ENCODE data around the gene TMEM184B. TPM values are rescaled to one million over a fixed set of nuclear protein-coding genes. Genes with fewer than 3 reads are reported as not detected.

The TMEM184B gene
- total RNA-seq, 1 donor from 2014 or later = 88.0 TPM

DNA sequence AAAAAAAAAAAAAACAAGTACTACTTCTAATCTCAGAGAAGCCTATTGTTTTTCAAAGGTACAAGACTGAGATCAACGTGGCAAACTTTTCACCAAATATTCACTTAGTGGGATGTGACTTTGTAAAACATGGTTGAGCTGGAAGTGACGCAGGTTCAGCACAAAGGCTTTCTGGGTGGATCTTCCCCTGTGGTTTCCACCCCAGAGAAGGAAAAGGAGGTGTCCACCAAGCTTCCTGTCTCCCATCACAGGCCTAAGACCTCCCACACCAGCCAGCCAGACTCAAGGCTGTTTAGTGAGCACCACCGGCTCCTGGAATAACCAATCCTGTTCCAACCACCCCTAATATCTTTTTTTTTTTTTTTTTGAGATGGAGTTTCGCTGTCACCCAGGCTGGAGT is 5.7 kb downstream of the TMEM184B start:
- H3K36me3 Mint-ChIP-seq (ENCODE audit: unreplicated experiment) = peaks cover 13% of the 10 kb centered on the region
- no peak for DNase-seq (ENCODE audit: extremely low spot score, unreplicated experiment)

GRCh38 chr22:38266120-38266519 is 6.7 kb downstream of the TMEM184B start:
- Mint-ChIP-seq H3K36me3 (ENCODE audit: unreplicated experiment) (peaks cover 13% of the 10 kb centered on the region), H3K27me3 (ENCODE audit: unreplicated experiment) (no peaks in the 10 kb centered on the region)

More for the DNA sequence above, 5.7 kb downstream of the TMEM184B start:
- Mint-ChIP-seq H3K27ac (ENCODE audit: unreplicated experiment) (peak overlapping the region; percentile 23), H3K4me1 (ENCODE audit: unreplicated experiment) (peaks cover 49% of the 10 kb centered on the region), H3K27me3 (ENCODE audit: unreplicated experiment) (no peaks in the 10 kb centered on the region), H3K4me3 (ENCODE audit: unreplicated experiment) (no peak overlapping the region), H3K9me3 (ENCODE audit: unreplicated experiment) (no peaks in the 10 kb centered on the region)
- TF ChIP-seq, protein P1, sequence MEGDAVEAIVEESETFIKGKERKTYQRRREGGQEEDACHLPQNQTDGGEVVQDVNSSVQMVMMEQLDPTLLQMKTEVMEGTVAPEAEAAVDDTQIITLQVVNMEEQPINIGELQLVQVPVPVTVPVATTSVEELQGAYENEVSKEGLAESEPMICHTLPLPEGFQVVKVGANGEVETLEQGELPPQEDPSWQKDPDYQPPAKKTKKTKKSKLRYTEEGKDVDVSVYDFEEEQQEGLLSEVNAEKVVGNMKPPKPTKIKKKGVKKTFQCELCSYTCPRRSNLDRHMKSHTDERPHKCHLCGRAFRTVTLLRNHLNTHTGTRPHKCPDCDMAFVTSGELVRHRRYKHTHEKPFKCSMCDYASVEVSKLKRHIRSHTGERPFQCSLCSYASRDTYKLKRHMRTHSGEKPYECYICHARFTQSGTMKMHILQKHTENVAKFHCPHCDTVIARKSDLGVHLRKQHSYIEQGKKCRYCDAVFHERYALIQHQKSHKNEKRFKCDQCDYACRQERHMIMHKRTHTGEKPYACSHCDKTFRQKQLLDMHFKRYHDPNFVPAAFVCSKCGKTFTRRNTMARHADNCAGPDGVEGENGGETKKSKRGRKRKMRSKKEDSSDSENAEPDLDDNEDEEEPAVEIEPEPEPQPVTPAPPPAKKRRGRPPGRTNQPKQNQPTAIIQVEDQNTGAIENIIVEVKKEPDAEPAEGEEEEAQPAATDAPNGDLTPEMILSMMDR (IDR thresholded peaks at IDR 0.05) = no peak

GRCh38 chr22:38264322-38264843 is 8.4 kb downstream of the TMEM184B start:
- no peak for DNase-seq (ENCODE audit: extremely low spot score, unreplicated experiment)
- no peak overlapping the region for H3K27ac Mint-ChIP-seq (ENCODE audit: unreplicated experiment)
- peaks cover 35% of the 10 kb centered on the region for H3K4me1 Mint-ChIP-seq (ENCODE audit: unreplicated experiment)

More at GRCh38 chr22:38266120-38266519, 6.7 kb downstream of the TMEM184B start:
- Mint-ChIP-seq H3K9me3 (ENCODE audit: unreplicated experiment) (no peaks in the 10 kb centered on the region), H3K27ac (ENCODE audit: unreplicated experiment) (no peak overlapping the region), H3K4me3 (ENCODE audit: unreplicated experiment) (no peak overlapping the region), H3K4me1 (ENCODE audit: unreplicated experiment) (peaks cover 44% of the 10 kb centered on the region)
- TF ChIP-seq, protein P1 (IDR thresholded peaks at IDR 0.05) = no peak
- no peak for DNase-seq (ENCODE audit: extremely low spot score, unreplicated experiment)

DNA sequence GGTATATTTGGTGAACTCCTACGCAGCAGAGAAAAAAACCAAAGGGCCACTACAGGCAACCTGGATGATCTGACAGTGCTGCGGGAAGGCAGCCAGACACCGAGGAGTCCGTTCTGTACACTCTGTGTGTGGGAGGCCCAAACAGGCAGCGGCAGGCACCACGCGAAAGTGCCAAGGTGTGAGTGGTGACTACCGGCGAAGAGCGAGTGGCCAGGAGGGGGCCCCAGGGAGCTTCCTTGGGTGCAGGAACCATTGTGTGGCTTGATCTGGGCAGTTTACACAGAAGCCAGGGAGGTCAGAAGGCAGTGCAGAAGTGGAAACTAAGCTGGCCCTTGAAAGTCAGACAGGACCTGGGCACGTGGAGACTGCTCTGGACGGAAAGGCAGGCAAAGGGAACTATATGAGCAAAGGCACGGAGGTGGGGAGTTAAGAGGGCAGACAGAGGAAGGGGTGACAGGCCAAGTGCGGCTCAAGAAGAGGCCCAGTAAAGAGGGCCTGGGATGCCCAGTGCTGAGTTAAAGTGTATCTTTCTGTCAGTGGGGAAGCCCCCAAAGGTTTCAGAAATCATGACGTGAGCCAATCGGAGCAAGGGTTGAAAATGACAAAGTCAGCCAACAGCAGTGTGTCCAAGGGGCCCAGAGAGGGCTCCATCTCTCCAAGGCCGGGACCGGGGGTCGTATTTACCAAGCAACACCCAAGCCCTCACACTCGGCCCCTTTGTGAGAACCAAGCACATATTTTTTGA is 10.6 kb downstream of the TMEM184B start:
- Mint-ChIP-seq H3K4me1 (ENCODE audit: unreplicated experiment) (peaks cover 37% of the 10 kb centered on the region), H3K27ac (ENCODE audit: unreplicated experiment) (peak overlapping the region; percentile 38)

More at GRCh38 chr22:38264322-38264843, 8.4 kb downstream of the TMEM184B start:
- Mint-ChIP-seq H3K9me3 (ENCODE audit: unreplicated experiment) (no peaks in the 10 kb centered on the region), H3K36me3 (ENCODE audit: unreplicated experiment) (peaks cover 13% of the 10 kb centered on the region), H3K4me3 (ENCODE audit: unreplicated experiment) (no peak overlapping the region), H3K27me3 (ENCODE audit: unreplicated experiment) (no peaks in the 10 kb centered on the region)
- TF ChIP-seq, protein P1 (IDR thresholded peaks at IDR 0.05) = no peak

More for the DNA sequence above, 10.6 kb downstream of the TMEM184B start:
- no peak for DNase-seq (ENCODE audit: extremely low spot score, unreplicated experiment)
- H3K9me3 Mint-ChIP-seq (ENCODE audit: unreplicated experiment) = no peaks in the 10 kb centered on the region
- no peaks in the 10 kb centered on the region for H3K27me3 Mint-ChIP-seq (ENCODE audit: unreplicated experiment)
- no peak overlapping the region for H3K4me3 Mint-ChIP-seq (ENCODE audit: unreplicated experiment)
- TF ChIP-seq, protein P1 (IDR thresholded peaks at IDR 0.05) = peak; percentile 25
- H3K36me3 Mint-ChIP-seq (ENCODE audit: unreplicated experiment) = peaks cover 11% of the 10 kb centered on the region

All from osteocyte (in vitro differentiated cells).